Thyroid gland (tissue), 4 donors: Measurements from ENCODE around the gene PTPRN2. TPM values are rescaled to one million over a fixed set of nuclear protein-coding genes. Genes with fewer than 3 reads are reported as not detected.

Source experiments
- DNase-seq, 2 donors: peaks; one replicate each; pipeline ENCODE4 v3.0.0-alpha.2; 2019
- H3K27ac ChIP-seq, 3 donors: fragments of 200-600 bp; sonication (generic); 1 replicate in 2 of 3; 2 replicates in 1 of 3; pipeline ENCODE4 v1.5.1; 2016 to 2019; ENCODE audit warnings: mild to moderate bottlenecking in 1 of 3, moderate library complexity in 1 of 3
- H3K27me3 ChIP-seq: fragments of 200-600 bp; sonication (generic); one replicate; pipeline ENCODE4 v1.5.1; 2019
- H3K36me3 ChIP-seq, 2 donors: fragments of 200-600 bp; sonication (generic); one replicate each; pipeline ENCODE4 v1.5.1; 2016 to 2019
- H3K4me1 ChIP-seq, 2 donors: fragments of 200-600 bp; sonication (generic); one replicate each; pipeline ENCODE4 v1.5.1; 2017 to 2019
- H3K4me3 ChIP-seq, 3 donors: fragments of 200-600 bp; sonication (generic); replicated peaks in 1 of 3; 1 replicate in 2 of 3; 2 replicates in 1 of 3; pipeline ENCODE4 v1.5.1; 2016; ENCODE audit warnings: mild to moderate bottlenecking in 1 of 3
- H3K9me3 ChIP-seq: fragments of 200-600 bp; sonication (generic); one replicate; pipeline ENCODE4 v1.5.1; 2017
- CTCF ChIP-seq, 6 experiments: fragments of 200-600 bp in 3 of 6; fragments of 450-650 bp in 3 of 6; sonication (generic) in 3 of 6; IDR thresholded peaks; one replicate each; pipeline ENCODE4 v1.5.1; 2016 to 2019; ENCODE audit warnings: antibody characterized with exemption in 6 of 6, mild to moderate bottlenecking in 2 of 6, inconsistent platforms in 1 of 6, moderate library complexity in 1 of 6
- POLR2A ChIP-seq, 2 donors: fragments of 450-650 bp; IDR thresholded peaks; one replicate each; pipeline ENCODE4 v1.6.1; 2017; ENCODE audit warnings: antibody characterized with exemption in 2 of 2, mild to moderate bottlenecking in 2 of 2, moderate library complexity in 1 of 2
- WGBS, 2 donors: methylation state at CpG; one replicate each; pipeline ENCODE4 v1.1.5; 2017; 5-methylcytosine and 5-hydroxymethylcytosine counted together
- intact Hi-C: fragments of 100-400 bp; cut with DNase I; formaldehyde crosslinking; loops from one replicate; pipeline ENCODE4 v1.15.1; 2023
- total RNA-seq, 4 donors: library from RNA; depleted of rRNA; stranded (reverse); fragments of >200 nt; gene quantifications; one replicate each; pipeline ENCODE4 v1.2.3, GENCODE V29; 2016

PTPRN2 gene
- total RNA-seq, 4 donors from 2014 or later, result 4.2 to 9.9 (median 7.7) TPM

DNA sequence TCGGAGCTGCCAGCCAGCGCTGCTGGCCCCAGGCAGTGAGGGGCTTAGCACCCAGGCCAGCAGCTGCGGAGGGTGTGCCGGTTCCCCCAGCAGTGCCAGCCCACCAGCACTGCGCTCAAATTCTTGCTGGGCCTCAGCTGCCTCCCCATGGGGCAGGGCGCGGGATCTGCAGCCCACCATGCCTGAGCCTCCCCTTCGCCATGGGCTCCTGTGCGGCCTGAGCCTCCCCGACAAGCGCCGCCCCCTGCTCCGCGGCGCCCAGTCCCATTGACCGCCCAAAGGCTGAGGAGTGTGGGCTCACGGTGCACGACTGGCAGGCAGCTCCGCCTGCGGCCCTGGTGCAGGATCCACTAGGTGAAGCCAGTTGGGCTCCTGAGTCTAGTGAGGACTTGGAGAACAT is 525.0 kb downstream of the PTPRN2 start:
- H3K27ac ChIP-seq, result no peak overlapping the region
- WGBS, 2 donors, result 96 to 97% methylated on average over 6 to 12 of the region's 20 CpGs
- H3K36me3 ChIP-seq, result no peaks in the 10 kb centered on the region
- no peaks in the 10 kb centered on the region for H3K9me3 ChIP-seq
- TF ChIP-seq CTCF (IDR thresholded peaks at IDR 0.05) (no peak), POLR2A (IDR thresholded peaks at IDR 0.05) (no peak)
- no peaks in the 10 kb centered on the region for H3K27me3 ChIP-seq
- no peaks in the 10 kb centered on the region for H3K4me1 ChIP-seq
- H3K4me3 ChIP-seq, result no peak overlapping the region
- intact Hi-C loops, result no loop called here
- DNase-seq, result no peak

DNA sequence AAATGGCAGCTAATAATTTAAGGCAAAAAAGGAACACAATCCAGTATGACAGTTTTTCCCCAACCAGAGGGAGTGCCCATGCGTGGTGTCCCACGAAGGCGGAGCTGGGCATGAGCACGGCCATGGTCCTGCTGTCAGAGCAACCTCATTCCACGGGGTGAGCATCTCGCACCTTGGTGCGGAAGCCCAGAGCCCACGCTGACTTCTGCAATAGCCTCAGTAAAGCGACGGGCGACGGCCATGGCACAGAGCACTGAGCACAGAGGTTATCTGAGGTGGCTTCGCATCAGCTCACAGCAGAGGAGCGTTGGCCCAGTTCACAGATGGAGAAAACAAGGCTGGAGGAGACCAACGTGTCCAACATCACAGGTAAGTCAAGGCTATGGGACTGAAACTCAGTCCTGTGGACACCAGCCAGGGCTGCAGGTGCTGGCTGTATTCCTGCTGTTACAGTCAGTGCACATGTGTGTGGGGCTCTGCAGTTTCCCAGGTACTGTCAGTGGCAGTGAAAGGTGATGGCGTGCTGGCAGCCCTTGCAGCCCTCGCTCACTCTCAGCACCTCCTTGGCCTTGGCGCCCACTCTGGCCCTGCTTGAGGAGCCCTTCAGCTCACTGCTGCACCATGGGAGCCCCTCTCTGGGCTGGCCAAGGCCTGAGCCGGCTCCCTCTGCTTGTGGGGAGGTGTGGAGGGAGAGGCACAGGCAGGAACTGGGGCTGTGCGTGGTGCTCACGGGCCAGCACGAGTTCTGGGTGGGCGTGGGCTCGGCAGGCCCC is 525.6 kb downstream of the PTPRN2 start:
- intact Hi-C loops, result no loop called here
- H3K27ac ChIP-seq, result no peak overlapping the region
- no peak for DNase-seq
- H3K9me3 ChIP-seq, result no peaks in the 10 kb centered on the region
- H3K4me3 ChIP-seq, result no peak overlapping the region
- WGBS, 2 donors, result 94 to 96% methylated on average over 14 to 16 of the region's 24 CpGs
- H3K27me3 ChIP-seq, result no peaks in the 10 kb centered on the region
- H3K36me3 ChIP-seq, result no peaks in the 10 kb centered on the region
- H3K4me1 ChIP-seq, result no peaks in the 10 kb centered on the region
- TF ChIP-seq POLR2A (IDR thresholded peaks at IDR 0.05), result no peak
- no peak for TF ChIP-seq CTCF (IDR thresholded peaks at IDR 0.05)

DNA sequence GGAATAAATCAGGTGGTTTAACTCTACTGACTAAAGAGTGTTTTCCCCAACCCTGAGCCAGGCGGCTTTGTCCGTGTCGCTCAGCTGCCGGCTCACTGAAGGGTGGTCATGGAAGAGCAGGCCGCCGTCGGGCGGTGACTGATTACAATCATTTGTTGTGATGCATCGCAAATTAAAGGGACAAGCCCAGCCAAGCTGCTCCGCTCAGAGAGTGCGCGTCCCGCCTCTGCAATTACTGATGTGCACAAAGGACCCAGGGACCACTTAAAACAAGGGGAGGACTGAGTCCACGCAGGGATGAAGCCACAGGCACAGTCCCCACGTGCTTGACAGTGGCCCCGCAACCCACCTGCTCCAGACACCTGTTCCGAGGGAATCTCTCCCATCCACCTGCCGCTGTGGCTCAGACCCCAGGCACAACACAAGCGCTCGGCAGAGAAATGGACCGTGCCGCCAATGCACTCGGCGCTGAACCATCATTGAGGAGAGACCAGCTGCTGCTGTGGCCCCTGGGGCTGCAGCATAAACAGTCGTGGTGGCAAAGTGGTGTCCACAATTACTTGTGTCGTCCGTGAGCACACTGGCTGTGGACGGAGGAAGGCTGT is 526.5 kb downstream of the PTPRN2 start:
- Histone ChIP-seq H3K9me3 (no peaks in the 10 kb centered on the region), H3K27me3 (no peaks in the 10 kb centered on the region), H3K4me3 (no peak overlapping the region), H3K36me3 (no peaks in the 10 kb centered on the region), H3K27ac (no peak overlapping the region), H3K4me1 (no peaks in the 10 kb centered on the region)
- intact Hi-C loops, result no loop called here
- WGBS, 2 donors, result 94 to 95% methylated on average over 25 to 26 of the region's 28 CpGs
- no peak for TF ChIP-seq CTCF (IDR thresholded peaks at IDR 0.05)
- TF ChIP-seq POLR2A (IDR thresholded peaks at IDR 0.05), result no peak
- DNase-seq, result no peak

- no peaks in the 10 kb centered on the region for H3K27me3 ChIP-seq
- TF ChIP-seq CTCF (IDR thresholded peaks at IDR 0.05) (no peak), POLR2A (IDR thresholded peaks at IDR 0.05) (no peak)
- WGBS, 2 donors, result 89 to 98% methylated on average over 12 of the region's 13 CpGs
- no peaks in the 10 kb centered on the region for H3K36me3 ChIP-seq
- H3K9me3 ChIP-seq, result no peaks in the 10 kb centered on the region
- intact Hi-C loops, result no loop called here
- H3K4me3 ChIP-seq, result no peak overlapping the region
- DNase-seq, result no peak
- H3K4me1 ChIP-seq, result no peaks in the 10 kb centered on the region
- H3K27ac ChIP-seq, result no peak overlapping the region
Measured at GRCh38 chr7:158060216-158060615, 527.4 kb downstream of the PTPRN2 start.

DNA sequence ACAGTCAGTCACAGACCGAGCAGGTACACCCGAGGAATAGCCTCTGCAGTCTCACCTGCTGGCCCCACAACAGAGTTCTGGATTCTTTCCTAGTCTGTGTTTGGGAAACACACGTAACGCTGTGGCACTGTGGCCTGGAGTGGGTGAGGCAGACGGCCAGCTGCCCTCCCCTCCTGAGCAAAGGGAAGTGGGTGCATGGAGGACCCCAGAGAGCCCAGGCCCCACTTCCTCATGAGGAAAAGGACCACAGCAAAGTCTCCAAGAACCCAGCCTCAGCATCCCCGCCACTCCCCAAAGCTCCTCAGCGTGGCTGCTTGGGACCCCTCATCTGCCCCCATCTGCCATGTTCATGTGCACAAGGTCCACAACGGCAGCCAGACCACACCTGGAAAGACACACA is 530.2 kb downstream of the PTPRN2 start:
- WGBS, 2 donors, result 91 to 94% methylated on average over 8 of the region's 8 CpGs
- Histone ChIP-seq H3K4me1 (no peaks in the 10 kb centered on the region), H3K27me3 (no peaks in the 10 kb centered on the region), H3K4me3 (no peak overlapping the region), H3K36me3 (no peaks in the 10 kb centered on the region), H3K27ac (no peak overlapping the region), H3K9me3 (no peaks in the 10 kb centered on the region)
- TF ChIP-seq POLR2A (IDR thresholded peaks at IDR 0.05) (no peak), CTCF (IDR thresholded peaks at IDR 0.05) (no peak)
- no peak for DNase-seq
- intact Hi-C loops, result no loop called here
